ENCODE measurements around the gene CCNT2.
A peak's percentile ranks its signal among the peaks of the same experiment; 100 is the strongest.
"Not testable (repeated sequence)": the region's sequence is repeated elsewhere in the genome, so short reads cannot be mapped to it uniquely, and the experiment has no call there.

CCNT2 gene

DNA sequence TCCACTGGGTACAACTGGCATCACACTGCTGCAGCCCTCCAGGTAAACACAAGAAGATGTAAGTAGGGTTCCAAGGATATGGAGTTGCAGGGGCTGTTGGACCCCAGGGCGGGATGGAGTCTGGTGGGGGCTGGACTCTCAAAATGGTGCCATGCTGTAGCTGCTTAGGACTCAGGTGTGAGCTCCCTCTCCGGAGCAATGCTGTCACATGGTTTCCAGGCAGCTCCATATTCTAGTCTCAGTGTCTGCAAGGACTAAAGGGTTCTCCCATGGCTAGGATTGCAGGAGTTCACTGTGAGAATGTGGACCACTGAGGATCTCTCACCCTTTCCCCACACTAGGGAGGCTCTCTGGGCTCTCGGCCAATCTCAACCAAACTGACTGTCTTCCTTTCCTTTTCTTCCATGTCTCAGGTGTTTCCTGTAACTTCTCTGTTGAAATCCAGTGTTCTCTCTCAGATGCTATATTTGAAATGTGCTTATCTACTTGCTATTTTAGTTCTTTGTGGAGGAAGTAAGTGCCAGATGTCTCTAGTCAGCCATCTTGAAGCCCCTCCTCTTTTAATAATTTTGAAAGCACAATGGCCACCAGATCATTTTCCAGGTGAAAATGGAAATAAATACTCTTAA lies 57.6 kb downstream of the CCNT2 start:
- DNase-seq, result no peak

- not testable (repeated sequence) for DNase-seq
Observed at GRCh38 chr2:134977104-134977503, 58.5 kb downstream of the CCNT2 start.

DNA sequence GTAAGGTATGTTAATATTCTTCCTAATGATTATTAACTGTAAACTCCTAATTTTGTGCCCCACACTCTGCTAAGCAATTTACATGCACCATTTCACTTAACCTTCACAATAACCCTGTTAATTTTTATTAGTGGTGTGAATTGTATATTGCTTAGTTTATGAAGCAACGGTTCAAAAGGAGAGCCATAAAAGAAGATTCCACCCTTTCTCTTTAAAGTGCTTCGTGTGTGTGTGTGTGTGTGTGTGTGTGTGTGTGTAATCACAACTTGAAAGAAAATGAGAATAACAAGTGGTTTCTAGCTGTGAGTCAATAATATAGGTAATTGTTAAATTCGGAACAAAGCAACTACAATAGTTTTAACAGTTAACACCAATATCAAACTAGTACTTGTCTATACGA lies 60.6 kb downstream of the CCNT2 start:
- no peak for DNase-seq

GRCh38 chr2:134980639-134981038 lies 62.0 kb downstream of the CCNT2 start:
- DNase-seq, result no peak

- DNase-seq, result no peak
Observed at GRCh38 chr2:134982603-134983002, 64.0 kb downstream of the CCNT2 start.

- no peak for DNase-seq
Observed at GRCh38 chr2:134985061-134985460, 66.4 kb downstream of the CCNT2 start.

DNA sequence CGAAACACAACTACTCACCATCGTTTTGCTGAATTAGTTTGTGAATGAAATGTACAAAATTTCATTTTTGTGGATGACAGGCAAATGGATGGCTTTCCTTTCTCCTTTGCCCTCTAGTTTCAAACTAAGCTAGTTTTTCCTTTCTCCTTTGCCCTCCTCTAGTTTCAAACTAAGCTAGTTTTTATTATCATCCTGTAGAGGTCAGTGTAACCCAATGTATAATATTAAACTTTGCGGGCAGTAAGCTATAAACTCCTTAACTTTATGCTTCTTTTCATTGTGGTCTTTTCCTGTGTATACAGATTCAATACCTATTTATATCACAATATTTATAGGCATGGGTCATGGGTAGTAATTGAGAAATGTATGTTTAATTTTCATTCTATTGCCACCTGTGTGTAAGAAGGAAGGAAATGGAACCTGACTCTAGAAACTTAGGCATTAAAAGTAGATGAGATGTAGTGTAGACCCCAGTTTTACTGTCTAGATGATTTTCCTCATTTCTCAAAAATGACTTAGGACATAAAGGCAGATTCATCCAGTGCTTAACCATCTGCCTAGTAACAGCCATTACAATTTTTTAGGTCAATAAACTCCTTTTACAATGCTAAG lies 70.5 kb downstream of the CCNT2 start:
- DNase-seq, result no peak

GRCh38 chr2:134999521-134999920 lies 80.9 kb downstream of the CCNT2 start:
- peak; percentile 46 for DNase-seq

GRCh38 chr2:135002836-135003235 lies 84.2 kb downstream of the CCNT2 start:
- DNase-seq, result no peak

- DNase-seq, result peak; percentile 62
Observed at GRCh38 chr2:135004005-135004746, 85.6 kb downstream of the CCNT2 start.

GRCh38 chr2:135005753-135006152 lies 87.1 kb downstream of the CCNT2 start:
- DNase-seq, result no peak

Data from NCI-H2171 (cell line).